Epithelial cell of proximal tubule (primary cell): ENCODE measurements around the gene XAB2. TPM values are rescaled to one million over a fixed set of nuclear protein-coding genes. Genes with fewer than 3 reads are reported as not detected.
A peak's percentile ranks its signal among the peaks of the same experiment; 100 is the strongest.

Source experiments
- DNase-seq: peaks from one replicate; pipeline ENCODE4 v3.0.0-alpha.2; 2011; ENCODE audit warnings: low read depth
- H3K4me3 ChIP-seq: 2 replicates; pipeline ENCODE4 v1.5.1; 2011; ENCODE audit warnings: low read depth, mild to moderate bottlenecking, low read length
- CTCF ChIP-seq: conservative IDR thresholded peaks from 2 replicates; pipeline ENCODE4 v1.5.1; 2012; ENCODE audit warnings: low read depth, mild to moderate bottlenecking, low read length
- total RNA-seq: library from RNA; depleted of rRNA; stranded (reverse); fragments of >200 nt; gene quantifications from 2 replicates; pipeline ENCODE4 v1.2.3, GENCODE V29; 2015

XAB2 gene
- total RNA-seq, 1 donor from 2014 or later = 44.1 TPM

DNA sequence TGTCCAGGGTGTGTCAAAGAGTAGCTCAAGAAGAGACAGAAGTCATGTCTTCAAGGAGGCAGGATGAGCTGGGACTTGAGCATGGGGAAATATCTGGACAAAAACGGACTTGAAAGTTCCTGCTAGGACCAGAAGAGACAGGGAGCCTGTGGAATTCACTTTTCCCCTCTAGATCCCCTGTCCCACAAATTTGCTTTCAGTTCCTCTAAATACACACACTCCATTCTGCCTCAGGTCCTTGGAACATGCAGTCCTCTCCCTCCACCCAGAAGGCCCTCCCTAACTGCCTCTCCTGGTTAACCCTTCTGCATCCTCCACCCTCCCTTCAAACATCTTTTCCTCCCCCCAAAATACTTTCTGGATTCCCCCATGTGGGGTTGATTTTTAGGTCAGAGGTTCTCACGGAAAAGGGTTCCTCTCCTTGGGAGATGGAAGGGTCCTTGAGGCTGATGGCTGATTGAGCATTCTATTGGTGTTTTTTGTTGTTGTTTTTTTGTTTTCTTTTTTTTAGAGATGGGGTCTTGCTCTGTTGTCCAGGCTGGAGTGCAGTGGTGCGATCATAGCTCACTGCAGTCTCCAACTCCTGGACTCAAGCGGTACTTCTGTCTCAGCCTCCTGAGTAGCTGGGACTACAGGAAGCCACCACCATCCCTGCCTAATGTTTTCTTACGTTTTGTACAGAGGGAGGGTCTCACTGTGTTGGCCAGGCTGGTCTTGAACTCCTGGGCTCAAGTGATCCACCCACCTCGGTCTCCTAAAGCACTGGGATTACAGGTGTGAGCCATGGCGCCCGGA is 32.6 kb upstream of the XAB2 start:
- no peak for DNase-seq
- TF ChIP-seq CTCF = no peak
- H3K4me3 ChIP-seq = no peak overlapping the region

DNA sequence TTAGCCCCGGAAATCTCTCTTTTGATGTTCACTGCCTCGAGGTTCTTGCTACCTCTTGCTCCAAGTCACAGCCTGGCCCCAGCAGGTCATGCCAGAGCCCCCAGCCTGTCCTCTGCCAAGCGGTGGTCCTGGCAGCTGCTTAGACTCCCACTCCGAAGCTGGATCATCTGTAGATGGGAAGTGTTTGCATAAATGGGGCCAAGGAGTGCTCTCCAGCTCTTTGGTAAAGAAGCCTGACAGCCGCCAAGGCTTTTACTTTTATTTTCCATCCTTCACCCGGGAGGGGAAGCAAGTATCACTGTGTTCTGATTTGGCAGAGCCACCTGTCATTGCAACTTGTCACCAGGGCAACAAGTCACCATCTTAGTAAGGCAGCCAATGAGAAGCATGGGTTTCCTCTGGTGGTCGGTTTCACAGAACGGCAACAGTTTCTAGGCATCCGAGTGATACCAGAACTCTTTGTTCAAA is 28.9 kb upstream of the XAB2 start:
- DNase-seq = no peak
- no peak overlapping the region for H3K4me3 ChIP-seq
- TF ChIP-seq CTCF = no peak

DNA sequence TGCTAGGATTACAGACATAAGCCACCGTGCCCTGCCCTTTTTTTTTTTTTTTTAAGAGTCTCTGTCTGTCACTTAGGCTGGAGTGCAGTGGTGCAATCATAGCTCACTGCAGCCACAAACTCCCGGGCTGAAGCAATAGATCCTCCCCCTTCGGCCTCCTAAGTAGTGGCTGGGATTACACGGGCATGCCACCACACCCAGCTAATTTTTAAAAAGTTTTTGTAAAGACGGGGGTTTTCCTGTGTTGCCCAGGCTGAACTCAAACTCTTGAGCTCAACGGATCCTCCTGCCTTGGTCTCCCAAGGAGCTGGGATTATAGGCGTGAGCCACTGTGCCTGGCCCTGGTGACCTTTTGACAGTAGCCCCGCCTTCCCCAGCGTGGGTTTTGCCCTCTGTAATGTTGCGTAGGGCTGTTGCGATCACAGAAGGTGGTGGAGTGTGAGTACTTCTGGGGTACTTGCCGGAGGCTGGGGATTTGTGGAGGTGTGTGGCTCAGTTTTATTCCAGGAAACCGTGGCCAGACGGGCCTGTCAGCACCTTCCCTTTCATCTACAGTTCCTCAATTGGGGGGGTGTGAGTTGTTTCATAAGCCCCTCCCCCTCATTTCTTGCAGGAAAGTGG is 27.9 kb upstream of the XAB2 start:
- TF ChIP-seq CTCF = no peak
- no peak overlapping the region for H3K4me3 ChIP-seq
- no peak for DNase-seq

DNA sequence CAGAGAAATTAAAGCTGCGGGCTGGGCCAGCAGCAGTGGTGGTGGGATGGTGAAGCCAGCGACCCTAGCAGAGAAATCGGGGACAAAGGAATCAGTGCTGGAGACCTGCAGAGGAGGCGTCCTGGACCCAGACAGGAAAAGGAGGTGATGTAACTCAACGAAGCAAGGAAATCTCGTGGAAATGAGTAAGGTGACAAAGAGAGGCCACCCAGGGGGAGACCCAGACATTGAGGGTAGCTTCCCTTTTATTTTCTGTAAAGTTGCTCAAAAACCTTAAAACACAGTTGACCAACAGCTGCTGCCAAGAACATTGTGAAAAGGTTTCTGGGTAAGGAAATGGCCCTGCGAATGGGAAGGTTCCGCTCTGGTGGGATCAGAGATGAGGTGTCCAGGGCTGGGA is 26.2 kb upstream of the XAB2 start:
- H3K4me3 ChIP-seq = no peak overlapping the region
- no peak for TF ChIP-seq CTCF
- DNase-seq = no peak

DNA sequence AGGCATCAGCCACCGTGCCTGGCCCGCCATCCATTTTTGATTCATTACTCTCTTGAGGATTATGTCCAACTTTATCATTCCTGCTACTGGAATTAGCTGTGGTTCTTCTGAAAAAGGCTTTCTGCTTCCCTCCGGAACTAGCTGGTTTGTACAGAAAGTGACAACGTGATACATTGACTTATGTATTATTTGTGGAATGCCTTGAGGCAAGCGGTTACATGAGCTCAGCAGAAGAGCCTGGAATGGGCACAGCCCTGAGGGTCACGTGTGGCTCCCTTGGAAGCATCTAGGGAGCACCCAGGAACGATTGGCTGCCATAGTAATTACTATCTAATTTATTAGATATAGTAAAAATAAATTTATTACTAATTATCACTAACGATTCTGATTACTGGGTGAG is 25.1 kb upstream of the XAB2 start:
- no peak for TF ChIP-seq CTCF
- H3K4me3 ChIP-seq = no peak overlapping the region
- no peak for DNase-seq

GRCh38 chr19:7652061-7652641 is 22.8 kb upstream of the XAB2 start:
- peak overlapping the region; percentile 38 for H3K4me3 ChIP-seq
- peak; percentile 96 for TF ChIP-seq CTCF
- DNase-seq = no peak
